Measurements from ENCODE around the gene ZNF888. TPM values are rescaled to one million over a fixed set of nuclear protein-coding genes. Genes with fewer than 3 reads are reported as not detected.

ZNF888 gene
- total RNA-seq, 1 experiment from 2014 or later, result 13.4 TPM

DNA sequence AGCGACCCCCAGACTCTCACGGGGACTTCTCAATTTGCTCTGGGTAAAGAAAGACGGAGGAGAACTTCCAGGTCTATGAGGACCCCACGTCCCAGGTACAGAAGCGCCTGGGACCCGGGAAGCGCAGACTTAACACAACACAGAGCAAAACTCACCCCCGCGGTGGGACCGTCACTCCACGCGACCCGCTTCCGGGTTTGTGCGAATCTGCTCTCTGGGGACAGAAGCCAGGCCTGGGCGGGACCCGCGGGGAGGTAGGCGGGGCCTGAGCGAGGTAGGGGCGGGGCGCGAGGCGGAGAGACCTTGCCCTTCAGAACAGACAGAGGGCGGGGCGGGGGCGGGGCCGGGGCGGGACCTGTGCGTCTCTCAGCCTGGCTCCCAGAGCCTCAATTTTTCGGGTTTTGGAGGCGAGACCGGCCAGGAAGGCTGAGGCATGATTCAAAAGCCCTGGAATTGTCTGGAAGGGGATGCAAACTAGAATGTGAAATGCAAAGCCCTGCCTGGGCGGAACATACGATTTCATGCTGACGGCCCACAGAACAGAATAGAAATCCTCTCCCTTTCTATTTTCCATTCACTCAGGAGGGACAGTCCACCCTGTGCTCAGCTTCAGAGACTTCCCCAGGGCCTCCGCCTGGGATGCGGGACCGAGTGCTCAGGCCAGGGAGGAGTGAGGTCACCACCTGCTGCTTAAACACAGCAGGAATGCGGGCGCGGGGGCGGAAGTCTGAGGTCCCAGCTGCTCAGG, 19.3 kb upstream of the ZNF888 start:
- no CpG with 5 or more reads among the region's 43 CpGs for WGBS (ENCODE audit: extremely low coverage, insufficient read length, low lambda C conversion rate)

More for the DNA sequence above, 19.3 kb upstream of the ZNF888 start:
- Mint-ChIP-seq H3K36me3 (ENCODE audit: insufficient read depth in 1 of 3, low read depth in 3 of 3) (peaks cover 8 to 9% (median 8%) of the 10 kb centered on the region in 3 experiments; a peak in 3 of 7 replicates), H3K27me3 (ENCODE audit: low read depth) (no peaks in the 10 kb centered on the region; the same call in 1 of the 2 replicates), H3K4me3 (peak overlapping the region; percentile 93 to 94), H3K4me1 (peaks cover 34 to 49% of the 10 kb centered on the region in 2 experiments), H3K9me3 (peaks cover 3 to 4% of the 10 kb centered on the region in 2 experiments; a peak in 4 of 5 replicates), H3K27ac (peak overlapping the region; percentile 90 to 97 (median 94))
- Histone ChIP-seq H3K27me3 (ENCODE audit: insufficient read depth, low read length) (no peaks in the 10 kb centered on the region), H4K5ac (ENCODE audit: insufficient read length, low read depth, low read length) (no peak overlapping the region), H3K4ac (ENCODE audit: low read depth, low read length) (no peak overlapping the region), H2BK5ac (ENCODE audit: insufficient read length, low read length) (no peak overlapping the region), H3K4me2 (ENCODE audit: insufficient read depth, insufficient read length, low read length) (peak overlapping the region; percentile 86), H3K79me2 (ENCODE audit: insufficient read depth, low read length) (peaks cover 6% of the 10 kb centered on the region; the same call in 1 of the 2 replicates), H4K20me1 (ENCODE audit: control insufficient read depth, insufficient read depth, insufficient read length) (no peaks in the 10 kb centered on the region), H3K9me3 (ENCODE audit: control insufficient read depth, low read depth, low read length) (no peaks in the 10 kb centered on the region), H2BK20ac (ENCODE audit: low read depth, low read length, poor library complexity, severe bottlenecking) (no peak overlapping the region), H3K23ac (ENCODE audit: insufficient read length, low read depth, low read length) (no peak overlapping the region), H3K23me2 (ENCODE audit: insufficient read length, low read depth, low read length, poor library complexity, severe bottlenecking) (peaks cover 4% of the 10 kb centered on the region), H3K56ac (ENCODE audit: insufficient read length, low read depth, low read length) (no peak overlapping the region), H3K27ac (ENCODE audit: insufficient read length, low read depth, low read length) (no peak overlapping the region), H3K4me1 (ENCODE audit: insufficient read depth, low read length) (peaks cover 6% of the 10 kb centered on the region; the same call in 1 of the 2 replicates), H2AFZ (ENCODE audit: low read length) (no peak overlapping the region), H3T11ph (ENCODE audit: low read length) (no peak overlapping the region), H3K18ac (ENCODE audit: insufficient read length, low read depth, low read length) (peak overlapping the region; percentile 70), H2BK120ac (ENCODE audit: low read depth, low read length, poor library complexity, severe bottlenecking) (no peak overlapping the region), H4K8ac (replicated peaks; ENCODE audit: insufficient read length, low read depth, low read length) (no peak overlapping the region), H3K14ac (ENCODE audit: insufficient read depth, low read length) (peak overlapping the region; percentile 39), H2BK12ac (ENCODE audit: insufficient read length, low read depth, low read length) (no peak overlapping the region), H4K91ac (ENCODE audit: insufficient read length, low read depth, low read length) (no peak overlapping the region), H3K9ac (ENCODE audit: extremely low read depth, insufficient read length, low read length) (peak overlapping the region; percentile 80), H2BK15ac (ENCODE audit: low read depth, low read length) (no peak overlapping the region), H2AK5ac (ENCODE audit: insufficient read length, low read length) (no peak overlapping the region), H3K79me1 (ENCODE audit: insufficient read depth, low read depth, low read length, poor library complexity, severe bottlenecking) (peaks cover 6% of the 10 kb centered on the region)
- peak; percentile 94 for DNase-seq
- TF ChIP-seq, protein P1, sequence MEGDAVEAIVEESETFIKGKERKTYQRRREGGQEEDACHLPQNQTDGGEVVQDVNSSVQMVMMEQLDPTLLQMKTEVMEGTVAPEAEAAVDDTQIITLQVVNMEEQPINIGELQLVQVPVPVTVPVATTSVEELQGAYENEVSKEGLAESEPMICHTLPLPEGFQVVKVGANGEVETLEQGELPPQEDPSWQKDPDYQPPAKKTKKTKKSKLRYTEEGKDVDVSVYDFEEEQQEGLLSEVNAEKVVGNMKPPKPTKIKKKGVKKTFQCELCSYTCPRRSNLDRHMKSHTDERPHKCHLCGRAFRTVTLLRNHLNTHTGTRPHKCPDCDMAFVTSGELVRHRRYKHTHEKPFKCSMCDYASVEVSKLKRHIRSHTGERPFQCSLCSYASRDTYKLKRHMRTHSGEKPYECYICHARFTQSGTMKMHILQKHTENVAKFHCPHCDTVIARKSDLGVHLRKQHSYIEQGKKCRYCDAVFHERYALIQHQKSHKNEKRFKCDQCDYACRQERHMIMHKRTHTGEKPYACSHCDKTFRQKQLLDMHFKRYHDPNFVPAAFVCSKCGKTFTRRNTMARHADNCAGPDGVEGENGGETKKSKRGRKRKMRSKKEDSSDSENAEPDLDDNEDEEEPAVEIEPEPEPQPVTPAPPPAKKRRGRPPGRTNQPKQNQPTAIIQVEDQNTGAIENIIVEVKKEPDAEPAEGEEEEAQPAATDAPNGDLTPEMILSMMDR (conservative IDR thresholded peaks at IDR 0.05), result no peak

Measured in H9 (cell line).